K562 (cell line): Measurements from ENCODE around the gene LONP1. TPM values are rescaled to one million over a fixed set of nuclear protein-coding genes. Genes with fewer than 3 reads are reported as not detected.

Source experiments
- CXXC5 ChIP-seq: fragments of 250-450 bp; sonication (Bioruptor Pico); IDR thresholded peaks from 2 replicates; pipeline ENCODE4 v1.8.0; 2022; ENCODE audit warnings: inconsistent platforms, mild to moderate bottlenecking, moderate library complexity
- GABPA ChIP-seq: fragments of 200-800 bp; sonication (Bioruptor generic); conservative IDR thresholded peaks from 2 replicates; pipeline ENCODE4 v1.6.1; 2016; ENCODE audit warnings: low read depth, missing genetic modification characterization, missing compliant biosample characterization
- JUN ChIP-seq, 2 experiments: sonication (generic) in 1 of 2; formaldehyde crosslinking in 1 of 2; IDR thresholded peaks; 2 replicates each; pipeline versions ENCODE4 v1.6.1 to v1.8.0; 2012 to 2022; ENCODE audit warnings: borderline replicate concordance in 2 of 2, mild to moderate bottlenecking in 2 of 2, improper control_type of control experiment in 1 of 2, low read depth in 1 of 2, low read length in 1 of 2, missing genetic modification reagents in 1 of 2
- PHTF2 ChIP-seq: fragments of 250-450 bp; sonication (Bioruptor Pico); IDR thresholded peaks from 2 replicates; pipeline ENCODE4 v1.5.0; 2021; ENCODE audit warnings: mild to moderate bottlenecking
- RAD51 ChIP-seq: fragments of 450-650 bp; IDR thresholded peaks from 2 replicates; pipeline ENCODE4 v1.7.1; 2016; ENCODE audit warnings: low read depth, mild to moderate bottlenecking, borderline replicate concordance
- RFX1 ChIP-seq: fragments of 450-650 bp; IDR thresholded peaks from 2 replicates; pipeline ENCODE4 v1.6.1; 2016; ENCODE audit warnings: mild to moderate bottlenecking, moderate library complexity
- RHOXF2B ChIP-seq: fragments of 250-450 bp; sonication (Bioruptor Pico); conservative IDR thresholded peaks from 2 replicates; pipeline ENCODE4 v1.5.1; 2021
- SRF ChIP-seq, 2 experiments: fragments of 250-450, 450-650 bp in 1 of 2; sonication (Bioruptor Pico) in 1 of 2; sonication (generic) in 1 of 2; formaldehyde crosslinking; IDR thresholded peaks; 2 replicates each; pipeline versions ENCODE4 v1.5.0 to v1.5.1; 2020 to 2022; ENCODE audit warnings: mild to moderate bottlenecking in 1 of 2, missing genetic modification reagents in 1 of 2
- U2AF1 ChIP-seq: fragments of 200-400 bp; formaldehyde crosslinking; optimal IDR thresholded peaks from 2 replicates; pipeline ENCODE3; 2017; ENCODE audit warnings: mild to moderate bottlenecking, low read depth, low read length, moderate library complexity
- ZBTB40 ChIP-seq, 2 experiments: fragments of 450-650 bp in 1 of 2; sonication (generic) in 1 of 2; formaldehyde crosslinking in 1 of 2; IDR thresholded peaks; 2 replicates each; pipeline versions ENCODE4 v1.7.1 to v1.9.0; 2016 to 2022; ENCODE audit warnings: inconsistent platforms in 1 of 2, mild to moderate bottlenecking in 1 of 2, missing genetic modification reagents in 1 of 2
- polyA plus RNA-seq, 8 experiments: library from polyadenylated mRNA; depleted of rRNA in 4 of 8; stranded (reverse) in 5 of 8; unstranded in 3 of 8; fragments of >200 nt; fragmentation: Nextera tagmentation in 2 of 8; fragmentation: Illumina TruSeq in 1 of 8; extraction: Ambion mirVana in 2 of 8; extraction: Trizol in 1 of 8; gene quantifications; 2 replicates each; pipeline versions ENCODE4 v1.2.1 to v1.2.3, GENCODE V29; 2011 to 2014; ENCODE audit warnings: inconsistent platforms in 1 of 8, missing spikeins in 1 of 8
- total RNA-seq, 7 experiments: library from RNA; depleted of rRNA in 6 of 7; stranded (reverse); fragments of >200 nt in 6 of 7; fragmentation: Illumina TruSeq in 2 of 7; extraction: Trizol in 2 of 7; gene quantifications; 2 replicates each; pipeline versions ENCODE4 v1.2.1 to v1.2.3, GENCODE V29; 2011 to 2021; ENCODE audit warnings: low replicate concordance in 1 of 7
- TF ChIP-seq, protein P1 (sequence below), 2 experiments: fragments of 450-650 bp; IDR thresholded peaks; 2 replicates each; pipeline ENCODE4 v1.6.1; 2018; ENCODE audit warnings: mild to moderate bottlenecking in 2 of 2, low read depth in 1 of 2; ENCODE audit not compliant: partially characterized antibody in 2 of 2

LONP1 gene
- total and polyA plus RNA-seq, 9 of the 15 experiments (the other 6 are each of a cell fraction or from before 2014, with no cell fraction given): 1.1 to 238 (median 84.5) TPM

- TF ChIP-seq RFX1 (no peak), JUN (IDR thresholded peaks at IDR 0.05; ENCODE audit: borderline replicate concordance, low read depth, low read length) (no peak), JUN (CRISPR knock-in tag; IDR thresholded peaks at IDR 0.05; ENCODE audit: borderline replicate concordance) (0 out of 2 replicates have a peak, but pooled peaks have one; percentile 20), RAD51 (peak; percentile 15; the same call in 1 of the 2 replicates), SRF (CRISPR knock-in tag; IDR thresholded peaks at IDR 0.05) (0 out of 4 replicates have a peak, but pooled peaks of 1 of the 2 experiments have one; percentile 54), PHTF2 (CRISPR knock-in tag) (no peak), ZBTB40 (IDR thresholded peaks at IDR 0.05) (peak; percentile 43; the same call in 1 of the 2 replicates), ZBTB40 (CRISPR knock-in tag; IDR thresholded peaks at IDR 0.05) (no peak), GABPA (tag) (peak; percentile 83), RHOXF2B (CRISPR knock-in tag) (0 out of 2 replicates have a peak, but pooled peaks have one; percentile 64), CXXC5 (CRISPR knock-in tag) (peak; percentile 79), U2AF1 (peak; percentile 81)
- TF ChIP-seq, protein P1, sequence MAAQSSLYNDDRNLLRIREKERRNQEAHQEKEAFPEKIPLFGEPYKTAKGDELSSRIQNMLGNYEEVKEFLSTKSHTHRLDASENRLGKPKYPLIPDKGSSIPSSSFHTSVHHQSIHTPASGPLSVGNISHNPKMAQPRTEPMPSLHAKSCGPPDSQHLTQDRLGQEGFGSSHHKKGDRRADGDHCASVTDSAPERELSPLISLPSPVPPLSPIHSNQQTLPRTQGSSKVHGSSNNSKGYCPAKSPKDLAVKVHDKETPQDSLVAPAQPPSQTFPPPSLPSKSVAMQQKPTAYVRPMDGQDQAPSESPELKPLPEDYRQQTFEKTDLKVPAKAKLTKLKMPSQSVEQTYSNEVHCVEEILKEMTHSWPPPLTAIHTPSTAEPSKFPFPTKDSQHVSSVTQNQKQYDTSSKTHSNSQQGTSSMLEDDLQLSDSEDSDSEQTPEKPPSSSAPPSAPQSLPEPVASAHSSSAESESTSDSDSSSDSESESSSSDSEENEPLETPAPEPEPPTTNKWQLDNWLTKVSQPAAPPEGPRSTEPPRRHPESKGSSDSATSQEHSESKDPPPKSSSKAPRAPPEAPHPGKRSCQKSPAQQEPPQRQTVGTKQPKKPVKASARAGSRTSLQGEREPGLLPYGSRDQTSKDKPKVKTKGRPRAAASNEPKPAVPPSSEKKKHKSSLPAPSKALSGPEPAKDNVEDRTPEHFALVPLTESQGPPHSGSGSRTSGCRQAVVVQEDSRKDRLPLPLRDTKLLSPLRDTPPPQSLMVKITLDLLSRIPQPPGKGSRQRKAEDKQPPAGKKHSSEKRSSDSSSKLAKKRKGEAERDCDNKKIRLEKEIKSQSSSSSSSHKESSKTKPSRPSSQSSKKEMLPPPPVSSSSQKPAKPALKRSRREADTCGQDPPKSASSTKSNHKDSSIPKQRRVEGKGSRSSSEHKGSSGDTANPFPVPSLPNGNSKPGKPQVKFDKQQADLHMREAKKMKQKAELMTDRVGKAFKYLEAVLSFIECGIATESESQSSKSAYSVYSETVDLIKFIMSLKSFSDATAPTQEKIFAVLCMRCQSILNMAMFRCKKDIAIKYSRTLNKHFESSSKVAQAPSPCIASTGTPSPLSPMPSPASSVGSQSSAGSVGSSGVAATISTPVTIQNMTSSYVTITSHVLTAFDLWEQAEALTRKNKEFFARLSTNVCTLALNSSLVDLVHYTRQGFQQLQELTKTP (IDR thresholded peaks at IDR 0.05; ENCODE audit: low read depth in 1 of 2, partially characterized antibody in 2 of 2): peak; percentile 79 to 80
Observed at GRCh38 chr19:5690125-5690954, 29.6 kb downstream of the LONP1 start, which contains the start of gene RPL36 (continued).
